Spleen (tissue), 11 donors: Measurements from ENCODE around the gene CDK10. TPM values are rescaled to one million over a fixed set of nuclear protein-coding genes. Genes with fewer than 3 reads are reported as not detected.
A peak's percentile ranks its signal among the peaks of the same experiment; 100 is the strongest.
"Not testable (repeated sequence)": the region's sequence is repeated elsewhere in the genome, so short reads cannot be mapped to it uniquely, and the experiment has no call there.

Source experiments
- DNase-seq: peaks from one replicate; pipeline ENCODE4 v3.0.0-alpha.2; 2020
- H3K27ac ChIP-seq, 8 donors: fragments of 200-600 bp; sonication (generic) in 7 of 8; 1 replicate in 4 of 8; 2 replicates in 4 of 8; pipeline versions ENCODE4 v1.5.0 to v1.8.0; 2016 to 2021; ENCODE audit warnings: inconsistent platforms in 4 of 8, mild to moderate bottlenecking in 4 of 8, moderate library complexity in 1 of 8
- H3K27me3 ChIP-seq, 7 donors: fragments of 200-600 bp; sonication (generic) in 6 of 7; replicated peaks in 1 of 7; 1 replicate in 4 of 7; 2 replicates in 3 of 7; pipeline versions ENCODE4 v1.5.0 to v1.8.0; 2016 to 2021; ENCODE audit warnings: inconsistent platforms in 3 of 7, mild to moderate bottlenecking in 1 of 7
- H3K36me3 ChIP-seq, 6 donors: fragments of 200-600 bp; sonication (generic) in 5 of 6; 1 replicate in 4 of 6; 2 replicates in 2 of 6; pipeline versions ENCODE4 v1.5.0 to v1.8.0; 2016 to 2021; ENCODE audit warnings: inconsistent platforms in 2 of 6
- H3K4me1 ChIP-seq, 6 donors: fragments of 200-600 bp; sonication (generic) in 5 of 6; 1 replicate in 3 of 6; 2 replicates in 3 of 6; pipeline versions ENCODE4 v1.5.0 to v1.8.0; 2016 to 2021; ENCODE audit warnings: inconsistent platforms in 3 of 6
- H3K4me3 ChIP-seq, 8 donors: fragments of 200-600 bp; sonication (generic) in 7 of 8; 1 replicate in 4 of 8; 2 replicates in 4 of 8; pipeline versions ENCODE4 v1.5.0 to v1.8.0; 2016 to 2021; ENCODE audit warnings: inconsistent platforms in 4 of 8, mild to moderate bottlenecking in 4 of 8, moderate library complexity in 2 of 8
- H3K9me3 ChIP-seq, 8 donors: fragments of 200-600 bp; sonication (generic) in 7 of 8; 1 replicate in 4 of 8; 2 replicates in 4 of 8; pipeline versions ENCODE4 v1.5.0 to v1.8.0; 2016 to 2021; ENCODE audit warnings: inconsistent platforms in 4 of 8
- POLR2A ChIP-seq, 3 donors: fragments of 450-650 bp; IDR thresholded peaks; one replicate each; pipeline ENCODE4 v1.5.1; 2017; ENCODE audit warnings: antibody characterized with exemption in 3 of 3, mild to moderate bottlenecking in 1 of 3
- POLR2AphosphoS5 ChIP-seq, 3 donors: sonication (generic); formaldehyde crosslinking; IDR thresholded peaks; one replicate each; pipeline ENCODE4 v1.5.1; 2017; ENCODE audit warnings: antibody characterized with exemption in 3 of 3
- WGBS, 5 donors: extraction: QIAGEN DNeasy Blood & Tissue Kit in 3 of 5; methylation state at CpG; one replicate each; pipeline versions ENCODE4 v1.1.5 to v1.1.7; 2013 to 2018; 5-methylcytosine and 5-hydroxymethylcytosine counted together
- intact Hi-C: fragments of 100-400 bp; cut with DNase I; formaldehyde crosslinking; loops from one replicate; pipeline ENCODE4 v1.15.0; 2023; ENCODE audit warnings: low total_unique reads
- polyA plus RNA-seq, 3 donors: library from polyadenylated mRNA; stranded (reverse); fragments of 200-250 nt; gene quantifications; one replicate each; pipeline ENCODE4 v1.2.1, GENCODE V29; 2013
- total RNA-seq, 7 donors: library from RNA; depleted of rRNA in 3 of 7; stranded (reverse); fragments of >200 nt in 3 of 7; fragmentation: NEBNext Ultra II Directional in 4 of 7; extraction: Animal tissue kit (Norgen Biotek cat#: 25700) in 4 of 7; gene quantifications; one replicate each; pipeline versions ENCODE4 v1.1.0 to v1.2.1, GENCODE V29; 2016 to 2021
- TF ChIP-seq, protein P1 (sequence below), 11 experiments: fragments of 200-600 bp in 7 of 11; fragments of 450-650 bp in 4 of 11; sonication (generic) in 4 of 11; IDR thresholded peaks in 8 of 11; conservative IDR thresholded peaks in 3 of 11; 1 replicate in 7 of 11; 2 replicates in 4 of 11; pipeline versions ENCODE4 v1.4.0 to v1.8.0; 2016 to 2021; ENCODE audit warnings: antibody characterized with exemption in 11 of 11, inconsistent platforms in 4 of 11, mild to moderate bottlenecking in 1 of 11
- donor health status: healthy with polysubstance abuse.
- donor health status: DM: no; HTN: no; CAD: no; lungs with moderate emphysema.
- donor health status: DM: no; HTN: no; CAD: no.
- donor health status: Bipolar disorder and iron deficiency.
- donor health status: healthy.
- donor health status: DM: no; HTN: no; CAD: no.
- donor health status: DM: yes; HTN: yes; CAD: no.

The CDK10 gene
- total and polyA plus RNA-seq, 10 donors, result 47.6 to 201 (median 78.6) TPM

DNA sequence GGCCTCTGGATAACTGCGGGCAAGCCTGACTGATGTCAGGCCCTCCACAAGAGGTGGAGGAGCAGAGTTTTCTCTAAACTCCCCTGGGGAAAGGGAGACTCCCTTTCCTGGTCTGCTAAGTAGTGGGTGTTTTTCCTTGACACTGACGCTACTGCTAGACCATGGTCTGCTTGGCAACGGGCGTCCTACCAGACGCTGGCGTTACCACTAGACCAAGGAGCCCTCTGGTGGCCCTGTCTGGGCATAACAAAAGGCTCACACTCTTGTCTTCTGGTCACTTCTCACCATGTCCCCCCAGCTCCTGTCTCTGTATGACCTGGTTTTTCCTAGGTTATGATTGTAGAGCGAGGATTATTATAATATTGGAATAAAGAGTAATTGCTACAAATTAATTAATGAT, 19.5 kb upstream of the CDK10 start:
- H3K27ac ChIP-seq, H3K9me3 ChIP-seq, intact Hi-C loops, DNase-seq, H3K4me3 ChIP-seq, H3K27me3 ChIP-seq: not testable (repeated sequence)
- H3K36me3 ChIP-seq, result peaks cover 0 to 32% (median 0%) of the 10 kb centered on the region in 6 donors
- peaks cover 0 to 16% (median 8%) of the 10 kb centered on the region in 6 donors for H3K4me1 ChIP-seq
- TF ChIP-seq, protein P1, sequence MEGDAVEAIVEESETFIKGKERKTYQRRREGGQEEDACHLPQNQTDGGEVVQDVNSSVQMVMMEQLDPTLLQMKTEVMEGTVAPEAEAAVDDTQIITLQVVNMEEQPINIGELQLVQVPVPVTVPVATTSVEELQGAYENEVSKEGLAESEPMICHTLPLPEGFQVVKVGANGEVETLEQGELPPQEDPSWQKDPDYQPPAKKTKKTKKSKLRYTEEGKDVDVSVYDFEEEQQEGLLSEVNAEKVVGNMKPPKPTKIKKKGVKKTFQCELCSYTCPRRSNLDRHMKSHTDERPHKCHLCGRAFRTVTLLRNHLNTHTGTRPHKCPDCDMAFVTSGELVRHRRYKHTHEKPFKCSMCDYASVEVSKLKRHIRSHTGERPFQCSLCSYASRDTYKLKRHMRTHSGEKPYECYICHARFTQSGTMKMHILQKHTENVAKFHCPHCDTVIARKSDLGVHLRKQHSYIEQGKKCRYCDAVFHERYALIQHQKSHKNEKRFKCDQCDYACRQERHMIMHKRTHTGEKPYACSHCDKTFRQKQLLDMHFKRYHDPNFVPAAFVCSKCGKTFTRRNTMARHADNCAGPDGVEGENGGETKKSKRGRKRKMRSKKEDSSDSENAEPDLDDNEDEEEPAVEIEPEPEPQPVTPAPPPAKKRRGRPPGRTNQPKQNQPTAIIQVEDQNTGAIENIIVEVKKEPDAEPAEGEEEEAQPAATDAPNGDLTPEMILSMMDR (IDR thresholded peaks at IDR 0.05 in 8 of 11, conservative IDR thresholded peaks at IDR 0.05 in 3 of 11), result peak in 4 of 11 experiments; percentile 5 to 37 (median 34)
- WGBS, 5 donors, result 47 to 86% (median 76%) methylated on average over 6 to 7 of the region's 7 CpGs

DNA sequence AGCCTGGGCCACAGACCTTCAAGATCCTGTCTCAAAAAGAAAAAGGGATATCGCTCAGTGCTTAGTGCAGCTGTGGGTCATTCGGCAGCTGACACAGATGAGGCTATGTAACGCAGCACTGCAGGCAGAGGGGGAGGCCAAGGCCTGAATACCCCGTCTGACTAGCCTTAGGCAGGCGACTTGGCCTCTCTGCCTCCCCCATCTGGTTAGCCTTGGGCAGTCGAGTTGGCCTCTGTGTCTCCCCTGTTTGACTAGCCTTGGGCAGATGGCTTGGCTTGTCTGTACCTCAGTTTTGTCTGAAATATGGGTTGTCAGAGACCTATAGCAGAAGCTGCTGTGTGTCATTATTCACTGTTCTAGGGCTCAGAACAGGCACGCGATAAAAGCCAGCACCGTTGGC, 18.9 kb upstream of the CDK10 start:
- TF ChIP-seq POLR2AphosphoS5 (IDR thresholded peaks at IDR 0.05) (no peak), POLR2A (IDR thresholded peaks at IDR 0.05) (no peak)
- TF ChIP-seq, protein P1 (IDR thresholded peaks at IDR 0.05 in 8 of 11, conservative IDR thresholded peaks at IDR 0.05 in 3 of 11), result no peak
- H3K27ac ChIP-seq, result no peak overlapping the region

DNA sequence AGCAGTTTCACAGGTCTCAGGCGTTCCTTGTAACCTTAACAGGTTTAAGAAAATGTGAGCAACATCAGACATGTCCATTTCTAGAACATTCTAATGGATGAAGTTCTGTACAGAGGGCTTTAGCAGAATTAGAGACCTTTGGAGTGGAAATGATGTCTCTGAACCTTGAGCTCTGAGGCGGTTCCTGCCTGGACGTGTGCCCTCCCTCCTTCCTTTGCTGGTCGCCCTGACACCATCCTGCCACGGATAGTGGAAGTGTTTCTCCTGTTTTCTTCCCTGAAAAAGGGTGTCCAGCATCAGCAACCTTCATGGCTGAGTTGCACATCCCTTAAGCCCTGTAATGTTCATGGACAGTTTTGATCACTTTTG, 17.7 kb upstream of the CDK10 start:
- TF ChIP-seq POLR2AphosphoS5 (IDR thresholded peaks at IDR 0.05) (no peak), POLR2A (IDR thresholded peaks at IDR 0.05) (no peak)
- TF ChIP-seq, protein P1 (IDR thresholded peaks at IDR 0.05 in 8 of 11, conservative IDR thresholded peaks at IDR 0.05 in 3 of 11), result no peak
- H3K36me3 ChIP-seq, result peaks cover 0 to 15% (median 0%) of the 10 kb centered on the region in 6 donors
- H3K4me1 ChIP-seq, result peaks cover 0 to 16% (median 8%) of the 10 kb centered on the region in 6 donors
- H3K9me3 ChIP-seq, result peaks cover 0 to 6% (median 0%) of the 10 kb centered on the region in 8 donors
- no peaks in the 10 kb centered on the region for H3K27me3 ChIP-seq
- no peak for DNase-seq
- peak overlapping the region in 2 of 8 donors; percentile 18 to 39 for H3K4me3 ChIP-seq
- WGBS, 5 donors, result 35 to 58% (median 39%) methylated on average over 5 of the region's 5 CpGs
- peak overlapping the region in 6 of 8 donors; percentile 37 to 72 (median 58) for H3K27ac ChIP-seq
- intact Hi-C loops, result no loop called here

More for the DNA sequence above, 18.9 kb upstream of the CDK10 start:
- H3K27me3 ChIP-seq, result no peaks in the 10 kb centered on the region
- H3K9me3 ChIP-seq, result peaks cover 0 to 6% (median 0%) of the 10 kb centered on the region in 8 donors
- 74 to 89% (median 85%) methylated on average over 7 to 9 of the region's 9 CpGs for WGBS, 5 donors
- DNase-seq, result no peak
- peaks cover 0 to 16% (median 8%) of the 10 kb centered on the region in 6 donors for H3K4me1 ChIP-seq
- intact Hi-C loops, result no loop called here
- H3K4me3 ChIP-seq, result no peak overlapping the region
- peaks cover 0 to 26% (median 0%) of the 10 kb centered on the region in 6 donors for H3K36me3 ChIP-seq

DNA sequence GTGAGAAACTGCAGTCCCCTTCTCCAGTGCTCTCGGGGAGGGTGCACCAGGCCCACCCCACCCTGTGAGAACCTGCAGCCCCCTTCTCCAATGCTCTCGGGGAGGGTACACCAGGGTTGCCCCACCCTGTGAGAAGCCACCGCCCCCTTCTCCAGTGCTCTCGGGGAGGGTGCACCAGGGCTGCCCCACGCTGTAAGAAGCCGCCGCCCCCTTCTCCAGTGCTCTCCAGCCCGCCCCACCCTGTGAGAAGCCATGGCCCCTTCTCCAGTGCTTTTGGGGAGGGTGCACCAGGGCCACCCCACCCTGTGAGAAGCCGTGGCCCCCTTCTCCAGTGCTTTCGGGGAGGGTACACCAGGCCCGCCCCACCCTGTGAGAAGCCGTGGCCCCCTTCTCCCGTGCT, 16.7 kb upstream of the CDK10 start:
- intact Hi-C loops, result no loop called here
- 88 to 100% (median 96%) methylated on average over 6 to 13 of the region's 13 CpGs for WGBS, 5 donors

More for the DNA sequence above, 16.7 kb upstream of the CDK10 start:
- DNase-seq, result no peak
- Histone ChIP-seq H3K27ac (no peak overlapping the region), H3K4me1 (peaks cover 0 to 16% (median 8%) of the 10 kb centered on the region in 6 donors), H3K36me3 (peaks cover 0 to 10% (median 0%) of the 10 kb centered on the region in 6 donors), H3K27me3 (no peaks in the 10 kb centered on the region), H3K4me3 (no peak overlapping the region), H3K9me3 (peaks cover 0 to 6% (median 0%) of the 10 kb centered on the region in 8 donors)
- TF ChIP-seq POLR2A (IDR thresholded peaks at IDR 0.05), result no peak
- no peak for TF ChIP-seq POLR2AphosphoS5 (IDR thresholded peaks at IDR 0.05)
- TF ChIP-seq, protein P1 (IDR thresholded peaks at IDR 0.05 in 8 of 11, conservative IDR thresholded peaks at IDR 0.05 in 3 of 11), result no peak
